GM19324 (cell line): Measurements from ENCODE around the gene SSR1.
"Not testable (repeated sequence)": the region's sequence is repeated elsewhere in the genome, so short reads cannot be mapped to it uniquely, and the experiment has no call there.

Experiments used
- ATAC-seq: cut with Tn5 transposase; IDR thresholded peaks from one replicate; pipeline ENCODE4 v1.9.1; 2021; ENCODE audit warnings: mild to moderate bottlenecking, moderate library complexity; ENCODE audit not compliant: unreplicated experiment, low FRiP score

SSR1 gene

GRCh38 chr6:7283676-7284075, 29.3 kb downstream of the SSR1 start:
- no peak for ATAC-seq

GRCh38 chr6:7282097-7282906, 30.7 kb downstream of the SSR1 start:
- no peak for ATAC-seq

GRCh38 chr6:7276199-7276524, 36.8 kb downstream of the SSR1 start:
- ATAC-seq: no peak

GRCh38 chr6:7274525-7274924, 38.5 kb downstream of the SSR1 start:
- not testable (repeated sequence) for ATAC-seq

- no peak for ATAC-seq
Observed at GRCh38 chr6:7273709-7274108, 39.3 kb downstream of the SSR1 start.

- ATAC-seq: no peak
Observed at GRCh38 chr6:7271205-7271534, 41.8 kb downstream of the SSR1 start.

- no peak for ATAC-seq
Observed at GRCh38 chr6:7270320-7271204, 42.4 kb downstream of the SSR1 start.

- no peak for ATAC-seq
Observed at GRCh38 chr6:7269816-7270215, 43.2 kb downstream of the SSR1 start.

- ATAC-seq: no peak
Observed at GRCh38 chr6:7268816-7269555, 44.0 kb downstream of the SSR1 start.

- no peak for ATAC-seq
Observed at GRCh38 chr6:7268362-7268761, 44.6 kb downstream of the SSR1 start.

- no peak for ATAC-seq
Observed at GRCh38 chr6:7267466-7268091, 45.4 kb downstream of the SSR1 start.

GRCh38 chr6:7267071-7267465, 45.9 kb downstream of the SSR1 start:
- ATAC-seq: no peak

- ATAC-seq: not testable (repeated sequence)
Observed at GRCh38 chr6:7265385-7265726, 47.6 kb downstream of the SSR1 start.

GRCh38 chr6:7264686-7265384, 48.2 kb downstream of the SSR1 start:
- ATAC-seq: no peak

- ATAC-seq: no peak
Observed at GRCh38 chr6:7264041-7264440, 49.0 kb downstream of the SSR1 start.

- ATAC-seq: not testable (repeated sequence)
Observed at GRCh38 chr6:7263519-7263805, 49.5 kb downstream of the SSR1 start.

- ATAC-seq: no peak
Observed at GRCh38 chr6:7262746-7263518, 50.1 kb downstream of the SSR1 start.

GRCh38 chr6:7261852-7262461, 51.0 kb downstream of the SSR1 start:
- ATAC-seq: no peak
